Thyroid gland (tissue), 4 donors: ENCODE measurements around the gene ZNF280A. TPM values are rescaled to one million over a fixed set of nuclear protein-coding genes. Genes with fewer than 3 reads are reported as not detected.

Source experiments
- total RNA-seq, 4 donors: library from RNA; depleted of rRNA; stranded (reverse); fragments of >200 nt; gene quantifications; one replicate each; pipeline ENCODE4 v1.2.3, GENCODE V29; 2016

ZNF280A gene
- total RNA-seq, 4 donors from 2014 or later = not detected

Other genes with a start within 250 kb of the ZNF280A start
- gene ZNF280B, start 11.5 kb downstream of the ZNF280A start, total RNA-seq = 1 to 10 TPM; 2.2 to 3.1 (median 2.5) TPM
- under 1 TPM in 2 of 4 donors, not detected in 2; 0.45 to 0.67 TPM for gene PRAME, start 39.0 kb upstream of the ZNF280A start, total RNA-seq
- gene GGTLC2, start 124.3 kb upstream of the ZNF280A start, total RNA-seq = 1 to 10 TPM in 1 of 4 donors, under 1 TPM in 1, not detected in 2; 0.45 to 2.6 TPM